ENCODE results near the gene CDHR4.

The CDHR4 gene

DNA sequence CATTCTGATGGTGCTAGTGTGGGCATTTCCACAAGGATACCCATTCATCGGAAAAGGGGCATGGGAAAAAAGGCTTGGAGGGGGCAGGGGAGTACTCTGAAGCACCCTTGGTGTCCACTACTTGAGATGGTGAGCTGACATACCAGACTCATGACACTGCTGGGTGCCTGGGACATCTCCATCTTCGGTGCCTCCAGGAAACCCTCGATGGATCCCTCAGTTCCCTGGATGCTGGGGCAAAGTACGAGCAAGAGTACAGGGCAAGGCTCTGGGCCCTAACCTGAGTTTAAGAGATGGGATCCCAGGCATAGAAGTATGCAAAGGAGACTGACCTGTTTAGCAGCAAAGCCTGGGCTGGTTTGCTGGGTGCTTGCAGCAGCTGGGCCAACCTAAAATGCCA is 8.1 kb downstream of the CDHR4 start:
- Histone ChIP-seq H3K27ac (no peak overlapping the region), H3K27me3 (peaks cover 16% of the 10 kb centered on the region), H3K4me1 (ENCODE audit: control insufficient read depth in 1 of 2, insufficient read depth in 1 of 2, low read depth in 1 of 2, low read length in 1 of 2) (peaks cover 6 to 9% of the 10 kb centered on the region in 2 experiments), H3K4me3 (ENCODE audit: low read depth in 1 of 2, low read length in 1 of 2) (no peak overlapping the region), H3K9me3 (no peaks in the 10 kb centered on the region), H3K36me3 (no peaks in the 10 kb centered on the region)
- TF ChIP-seq, protein P1, sequence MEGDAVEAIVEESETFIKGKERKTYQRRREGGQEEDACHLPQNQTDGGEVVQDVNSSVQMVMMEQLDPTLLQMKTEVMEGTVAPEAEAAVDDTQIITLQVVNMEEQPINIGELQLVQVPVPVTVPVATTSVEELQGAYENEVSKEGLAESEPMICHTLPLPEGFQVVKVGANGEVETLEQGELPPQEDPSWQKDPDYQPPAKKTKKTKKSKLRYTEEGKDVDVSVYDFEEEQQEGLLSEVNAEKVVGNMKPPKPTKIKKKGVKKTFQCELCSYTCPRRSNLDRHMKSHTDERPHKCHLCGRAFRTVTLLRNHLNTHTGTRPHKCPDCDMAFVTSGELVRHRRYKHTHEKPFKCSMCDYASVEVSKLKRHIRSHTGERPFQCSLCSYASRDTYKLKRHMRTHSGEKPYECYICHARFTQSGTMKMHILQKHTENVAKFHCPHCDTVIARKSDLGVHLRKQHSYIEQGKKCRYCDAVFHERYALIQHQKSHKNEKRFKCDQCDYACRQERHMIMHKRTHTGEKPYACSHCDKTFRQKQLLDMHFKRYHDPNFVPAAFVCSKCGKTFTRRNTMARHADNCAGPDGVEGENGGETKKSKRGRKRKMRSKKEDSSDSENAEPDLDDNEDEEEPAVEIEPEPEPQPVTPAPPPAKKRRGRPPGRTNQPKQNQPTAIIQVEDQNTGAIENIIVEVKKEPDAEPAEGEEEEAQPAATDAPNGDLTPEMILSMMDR (IDR thresholded peaks at IDR 0.05): no peak

DNA sequence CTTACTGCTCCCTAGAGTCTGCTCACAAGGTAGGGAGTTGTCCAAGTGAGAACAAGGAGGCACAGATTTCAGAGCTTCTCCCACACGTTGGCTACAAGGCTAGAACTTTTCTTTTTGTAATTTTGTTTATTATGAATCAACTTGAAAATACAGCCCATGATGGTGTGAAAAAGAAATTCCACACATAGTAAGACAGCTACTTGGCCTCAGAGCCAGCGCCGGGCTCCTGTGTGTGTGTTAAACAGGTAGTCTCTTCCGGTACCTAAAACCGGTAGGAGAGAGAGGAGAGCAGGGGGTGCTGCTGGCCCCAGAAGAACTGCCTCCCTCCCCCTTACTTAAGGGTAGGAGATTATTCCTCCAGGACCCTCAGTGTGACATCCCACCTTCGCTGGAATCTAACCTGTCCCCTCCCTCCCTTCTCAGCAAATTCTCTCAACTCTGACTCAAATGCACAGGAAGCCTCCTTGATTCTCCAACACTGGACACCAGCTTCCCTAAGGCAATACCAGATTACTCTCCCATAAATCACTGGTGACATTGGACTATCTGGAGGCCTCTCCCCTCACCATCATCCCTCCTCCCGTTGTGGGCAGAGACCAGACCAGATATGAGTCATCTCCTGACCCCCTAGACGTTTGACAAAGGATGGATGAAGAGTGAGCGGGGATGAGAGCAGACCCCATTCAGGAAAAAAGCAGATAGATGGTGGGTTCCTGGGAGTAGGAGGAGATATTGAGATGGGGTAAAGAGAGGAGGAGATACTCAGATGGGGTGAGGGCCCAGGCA is 8.9 kb downstream of the CDHR4 start:
- TF ChIP-seq, protein P1 (IDR thresholded peaks at IDR 0.05): no peak
- Histone ChIP-seq H3K4me3 (ENCODE audit: low read depth in 1 of 2, low read length in 1 of 2) (no peak overlapping the region), H3K27me3 (peaks cover 16% of the 10 kb centered on the region), H3K9me3 (no peaks in the 10 kb centered on the region), H3K27ac (no peak overlapping the region), H3K4me1 (ENCODE audit: control insufficient read depth in 1 of 2, insufficient read depth in 1 of 2, low read depth in 1 of 2, low read length in 1 of 2) (peaks cover 6 to 10% of the 10 kb centered on the region in 2 experiments), H3K36me3 (no peaks in the 10 kb centered on the region)

DNA sequence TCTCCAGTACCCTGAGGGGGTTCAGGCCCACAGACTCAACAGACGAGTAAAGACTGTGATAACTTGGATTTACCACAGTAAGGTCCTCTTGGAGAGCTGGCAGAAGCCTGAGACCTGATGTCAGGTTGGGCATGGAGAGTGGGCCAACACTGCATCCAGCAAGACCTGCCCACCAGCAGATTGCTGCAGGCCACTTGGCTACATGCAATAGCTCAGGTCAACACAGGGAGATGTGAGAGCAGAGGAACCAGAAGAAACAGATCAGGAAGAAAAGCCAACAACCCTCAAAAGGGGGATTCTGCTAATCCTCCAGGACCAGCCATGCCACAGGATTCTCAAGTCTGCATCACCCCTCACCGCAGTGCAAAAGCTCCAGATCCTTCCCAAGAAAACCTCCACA is 11.6 kb downstream of the CDHR4 start:
- Histone ChIP-seq H3K27ac (no peak overlapping the region), H3K4me1 (ENCODE audit: control insufficient read depth in 1 of 2, insufficient read depth in 1 of 2, low read depth in 1 of 2, low read length in 1 of 2) (peaks cover 21 to 24% of the 10 kb centered on the region in 2 experiments), H3K4me3 (ENCODE audit: low read depth in 1 of 2, low read length in 1 of 2) (no peak overlapping the region), H3K27me3 (peaks cover 16% of the 10 kb centered on the region), H3K9me3 (no peaks in the 10 kb centered on the region), H3K36me3 (peaks cover 20% of the 10 kb centered on the region)
- TF ChIP-seq, protein P1 (IDR thresholded peaks at IDR 0.05): no peak

DNA sequence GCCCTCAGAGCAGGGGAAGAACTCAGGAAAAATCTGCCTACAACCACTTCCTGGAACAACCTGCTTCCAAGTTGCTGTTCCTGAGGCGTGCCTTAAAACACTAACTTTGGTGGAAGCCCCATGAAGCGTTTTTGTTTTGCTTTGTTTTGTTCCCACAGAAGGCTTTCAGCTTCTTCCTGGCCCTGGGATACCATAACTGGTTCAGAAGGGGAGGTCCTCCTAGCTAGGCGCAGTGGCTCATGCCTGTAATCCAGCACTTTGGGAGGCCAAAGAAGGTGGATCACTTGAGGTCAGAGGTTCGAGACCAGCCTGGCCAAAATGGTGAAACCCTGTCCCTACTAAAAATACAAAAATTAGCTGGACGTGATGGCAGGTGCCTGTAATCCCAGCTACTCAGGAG is 12.1 kb downstream of the CDHR4 start:
- H3K27me3 ChIP-seq: peaks cover 16% of the 10 kb centered on the region
- peak overlapping the region; percentile 96 for H3K27ac ChIP-seq
- H3K36me3 ChIP-seq: peaks cover 23% of the 10 kb centered on the region
- no peak overlapping the region for H3K4me3 ChIP-seq (ENCODE audit: low read depth in 1 of 2, low read length in 1 of 2)
- no peaks in the 10 kb centered on the region for H3K9me3 ChIP-seq
- peaks cover 21 to 24% of the 10 kb centered on the region in 2 experiments for H3K4me1 ChIP-seq (ENCODE audit: control insufficient read depth in 1 of 2, insufficient read depth in 1 of 2, low read depth in 1 of 2, low read length in 1 of 2)
- TF ChIP-seq, protein P1 (IDR thresholded peaks at IDR 0.05): no peak

DNA sequence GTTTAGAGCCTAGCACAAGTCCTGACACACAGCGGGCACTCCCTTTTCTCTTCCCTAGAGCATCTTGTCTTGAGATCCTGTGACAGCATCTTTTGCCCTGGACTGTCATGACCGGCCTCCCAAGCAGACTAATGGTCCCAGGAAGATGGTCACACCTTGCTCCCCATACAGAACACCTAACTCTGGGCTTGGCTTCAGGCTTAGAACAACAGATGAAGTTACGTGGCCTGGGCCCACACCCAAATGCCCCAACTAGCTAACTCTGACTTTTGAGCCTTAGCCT is 12.6 kb downstream of the CDHR4 start:
- H3K27me3 ChIP-seq: peaks cover 16% of the 10 kb centered on the region
- TF ChIP-seq, protein P1 (IDR thresholded peaks at IDR 0.05): no peak
- H3K4me3 ChIP-seq (ENCODE audit: low read depth in 1 of 2, low read length in 1 of 2): peak overlapping the region; percentile 91 to 97
- no peaks in the 10 kb centered on the region for H3K9me3 ChIP-seq
- H3K4me1 ChIP-seq (ENCODE audit: control insufficient read depth in 1 of 2, insufficient read depth in 1 of 2, low read depth in 1 of 2, low read length in 1 of 2): peaks cover 21 to 24% of the 10 kb centered on the region in 2 experiments
- peak overlapping the region; percentile 96 for H3K27ac ChIP-seq
- H3K36me3 ChIP-seq: peaks cover 27% of the 10 kb centered on the region

Data from neutrophil (primary cell).